Lower lobe of right lung (tissue), 2 donors: ENCODE results near the gene ZNF430. TPM values are rescaled to one million over a fixed set of nuclear protein-coding genes. Genes with fewer than 3 reads are reported as not detected.
"Not testable (repeated sequence)": the region's sequence is repeated elsewhere in the genome, so short reads cannot be mapped to it uniquely, and the experiment has no call there.

ENCODE experiments used
- ATAC-seq, 2 donors: fragments of 200-7000 bp; cut with Tn5 transposase; one replicate each; pipeline ENCODE4 v1.9.1; 2020 to 2022; ENCODE audit warnings: mild to moderate bottlenecking in 2 of 2, moderate library complexity in 2 of 2
- DNase-seq: peaks from one replicate; pipeline ENCODE4 v3.0.0-alpha.2; 2020
- H3K27ac ChIP-seq: fragments of 200-600 bp; one replicate; pipeline ENCODE4 v1.8.0; 2022
- H3K27me3 ChIP-seq: fragments of 200-600 bp; one replicate; pipeline ENCODE4 v1.8.0; 2022; ENCODE audit warnings: low read depth
- H3K36me3 ChIP-seq: fragments of 200-600 bp; one replicate; pipeline ENCODE4 v1.8.0; 2022; ENCODE audit warnings: mild to moderate bottlenecking
- H3K4me1 ChIP-seq: fragments of 200-600 bp; one replicate; pipeline ENCODE4 v1.8.0; 2022
- H3K4me3 ChIP-seq: fragments of 200-600 bp; one replicate; pipeline ENCODE4 v1.8.0; 2022; ENCODE audit warnings: mild to moderate bottlenecking
- H3K9me3 ChIP-seq: fragments of 200-600 bp; one replicate; pipeline ENCODE4 v1.8.0; 2022
- CTCF ChIP-seq: fragments of 200-600 bp; IDR thresholded peaks from one replicate; pipeline ENCODE4 v1.8.0; 2022; ENCODE audit warnings: antibody characterized with exemption, mild to moderate bottlenecking
- intact Hi-C: fragments of 100-400 bp; cut with DNase I; formaldehyde crosslinking; loops from one replicate; pipeline ENCODE4 v1.11.0; 2022
- long read RNA-seq: library from polyadenylated mRNA; unstranded; transcript quantifications from one replicate; pipeline ENCODE4 v2.0.0, GENCODE V29; 2021
- total RNA-seq: library from RNA; stranded (reverse); fragmentation: NEBNext Ultra II Directional; extraction: Animal tissue kit (Norgen Biotek cat#: 25700); gene quantifications from one replicate; pipeline ENCODE4 v1.2.1, GENCODE V29; 2021
- donor health status: DM: no; HTN: yes; CAD: no; lungs with severe emphysema.

Gene ZNF430
- 17.8 TPM for total RNA-seq
- long read RNA-seq, transcript ZNF430-201 (5 exons, 3,923 nt), result major isoform, 9 of 26 reads
- long read RNA-seq, partial matches to known transcripts, result 2 of 26 reads
- long read RNA-seq, other reads (novel, unspliced or antisense), result 13 of 26 reads

- Histone ChIP-seq H3K27me3 (no peaks in the 10 kb centered on the region), H3K4me3 (peak within 1 kb of the TSS; percentile 94), H3K27ac (peak within 1 kb of the TSS; percentile 91), H3K4me1 (peaks cover 16% of the 10 kb centered on the region), H3K9me3 (no peaks in the 10 kb centered on the region), H3K36me3 (peaks cover 23% of the 10 kb centered on the region)
- no peak for TF ChIP-seq CTCF
- intact Hi-C loops, result no loop called here
- DNase-seq (peak; percentile 93), ATAC-seq (peak; percentile 100)
Observed at GRCh38 chr19:21020298-21021227, at the start of gene ZNF430. ZNF430 (plus strand) TSS chr19:21020657; CDS start chr19:21020801, 144 bp downstream.

GRCh38 chr19:20992788-20993187 lies 27.7 kb upstream of the ZNF430 start:
- DNase-seq, H3K27ac ChIP-seq, H3K4me3 ChIP-seq, H3K4me1 ChIP-seq, ATAC-seq, H3K36me3 ChIP-seq, H3K27me3 ChIP-seq, intact Hi-C loops: not testable (repeated sequence)
- peaks cover 11% of the 10 kb centered on the region for H3K9me3 ChIP-seq

- peak; percentile 89 to 96 for ATAC-seq
- H3K27ac ChIP-seq, result no peak overlapping the region
- intact Hi-C loops, result no loop called here
- peaks cover 5% of the 10 kb centered on the region for H3K4me1 ChIP-seq
- H3K36me3 ChIP-seq, result no peaks in the 10 kb centered on the region
- peak; percentile 69 for DNase-seq
- no peaks in the 10 kb centered on the region for H3K27me3 ChIP-seq
- no peaks in the 10 kb centered on the region for H3K9me3 ChIP-seq
- no peak for TF ChIP-seq CTCF
- H3K4me3 ChIP-seq, result peak overlapping the region; percentile 46
Observed at GRCh38 chr19:20999731-21000352, 20.6 kb upstream of the ZNF430 start.

GRCh38 chr19:21021238-21021637 lies 781 bp downstream of the ZNF430 start:
- DNase-seq, intact Hi-C loops, H3K9me3 ChIP-seq, H3K27me3 ChIP-seq: not testable (repeated sequence)
- peak in 1 of 2 donors; percentile 1 for ATAC-seq
- H3K27ac ChIP-seq, result peak overlapping the region; percentile 91
- peaks cover 30% of the 10 kb centered on the region for H3K36me3 ChIP-seq
- peaks cover 16% of the 10 kb centered on the region for H3K4me1 ChIP-seq
- peak overlapping the region; percentile 94 for H3K4me3 ChIP-seq

GRCh38 chr19:21022996-21023395 lies 2.5 kb downstream of the ZNF430 start:
- Histone ChIP-seq H3K36me3 (peaks cover 40% of the 10 kb centered on the region), H3K27me3 (no peaks in the 10 kb centered on the region), H3K4me3 (no peak overlapping the region), H3K9me3 (no peaks in the 10 kb centered on the region), H3K4me1 (peaks cover 16% of the 10 kb centered on the region), H3K27ac (no peak overlapping the region)
- intact Hi-C loops, result no loop called here
- ATAC-seq, result peak in 1 of 2 donors; percentile 24
- TF ChIP-seq CTCF, result no peak
- DNase-seq, result no peak

- Histone ChIP-seq H3K4me1 (peaks cover 16% of the 10 kb centered on the region), H3K36me3 (peaks cover 45% of the 10 kb centered on the region), H3K27me3 (no peaks in the 10 kb centered on the region), H3K9me3 (no peaks in the 10 kb centered on the region), H3K27ac (no peak overlapping the region), H3K4me3 (no peak overlapping the region)
- ATAC-seq (no peak), DNase-seq (no peak)
- intact Hi-C loops, result no loop called here
- no peak for TF ChIP-seq CTCF
Observed at GRCh38 chr19:21023901-21024300, 3.4 kb downstream of the ZNF430 start.
